Measurements from ENCODE around the gene TRIM23. TPM values are rescaled to one million over a fixed set of nuclear protein-coding genes. Genes with fewer than 3 reads are reported as not detected.
A peak's percentile ranks its signal among the peaks of the same experiment; 100 is the strongest.
"Not testable (repeated sequence)": the region's sequence is repeated elsewhere in the genome, so short reads cannot be mapped to it uniquely, and the experiment has no call there.

Gene TRIM23
- total RNA-seq, 4 donors from 2014 or later, result 6.7 to 13.5 (median 9.3) TPM

GRCh38 chr5:65625743-65626142, 1.6 kb upstream of the TRIM23 start:
- no peaks in the 10 kb centered on the region for H3K9me3 ChIP-seq
- peak overlapping the region; percentile 88 for H3K27ac ChIP-seq
- H3K4me1 ChIP-seq, result peaks cover 35% of the 10 kb centered on the region
- H3K4me3 ChIP-seq, result peak overlapping the region; percentile 95
- WGBS, result 56% methylated on average over 6 of the region's 6 CpGs
- TF ChIP-seq CTCF (IDR thresholded peaks at IDR 0.05) (no peak), POLR2AphosphoS5 (IDR thresholded peaks at IDR 0.05) (no peak), EP300 (IDR thresholded peaks at IDR 0.05) (no peak), POLR2A (IDR thresholded peaks at IDR 0.05) (no peak)
- H3K27me3 ChIP-seq, result no peaks in the 10 kb centered on the region
- peaks cover 10% of the 10 kb centered on the region for H3K36me3 ChIP-seq
- DNase-seq (ENCODE audit: low spot score in 2 of 2), result no peak

- Histone ChIP-seq H3K4me1 (peaks cover 35% of the 10 kb centered on the region), H3K9me3 (no peaks in the 10 kb centered on the region), H3K4me3 (peak within 1 kb of the TSS; percentile 95), H3K27ac (peak within 1 kb of the TSS; percentile 88), H3K27me3 (no peaks in the 10 kb centered on the region), H3K36me3 (peaks cover 9% of the 10 kb centered on the region)
- DNase-seq (ENCODE audit: low spot score in 2 of 2), result peak; percentile 85 to 88
- WGBS, result under 1% methylated on average over 36 of the region's 36 CpGs
- TF ChIP-seq POLR2AphosphoS5 (IDR thresholded peaks at IDR 0.05) (peak in 2 of 3 donors; percentile 27 to 90), CTCF (IDR thresholded peaks at IDR 0.05) (peak in 1 of 2 donors; percentile 3), POLR2A (IDR thresholded peaks at IDR 0.05) (no peak), EP300 (IDR thresholded peaks at IDR 0.05) (no peak)
Observed at GRCh38 chr5:65624571-65625555, 730 bp upstream of the TRIM23 start, which contains the start of the genes SHLD3 and TRAPPC13. Gene SHLD3 (plus strand): TSS chr5:65625027. CDS start chr5:65629588, 4,561 bp downstream. Gene TRAPPC13 (plus strand): TSS chr5:65625027. CDS start chr5:65625061, 34 bp downstream.

GRCh38 chr5:65623482-65623881, 651 bp downstream of the TRIM23 start:
- TF ChIP-seq CTCF (IDR thresholded peaks at IDR 0.05) (no peak), EP300 (IDR thresholded peaks at IDR 0.05) (no peak), POLR2A (IDR thresholded peaks at IDR 0.05) (no peak), POLR2AphosphoS5 (IDR thresholded peaks at IDR 0.05) (no peak)
- no peak for DNase-seq (ENCODE audit: low spot score in 2 of 2)
- H3K27me3 ChIP-seq, result no peaks in the 10 kb centered on the region
- peak overlapping the region; percentile 88 for H3K27ac ChIP-seq
- H3K4me3 ChIP-seq, result peak overlapping the region; percentile 95
- H3K36me3 ChIP-seq, result peaks cover 2% of the 10 kb centered on the region
- H3K4me1 ChIP-seq, result peaks cover 35% of the 10 kb centered on the region
- no peaks in the 10 kb centered on the region for H3K9me3 ChIP-seq
- WGBS, result 8% methylated on average over 9 of the region's 9 CpGs

GRCh38 chr5:65621961-65622360, 2.2 kb downstream of the TRIM23 start:
- not testable (repeated sequence) for DNase-seq (ENCODE audit: low spot score in 2 of 2); H3K27ac ChIP-seq; H3K9me3 ChIP-seq; H3K27me3 ChIP-seq; H3K36me3 ChIP-seq; H3K4me3 ChIP-seq
- WGBS, result 82% methylated on average over 4 of the region's 4 CpGs
- H3K4me1 ChIP-seq, result peaks cover 35% of the 10 kb centered on the region

GRCh38 chr5:65620021-65620420, 4.1 kb downstream of the TRIM23 start:
- Histone ChIP-seq H3K4me3 (no peak overlapping the region), H3K36me3 (peaks cover 12% of the 10 kb centered on the region), H3K27me3 (no peaks in the 10 kb centered on the region), H3K27ac (no peak overlapping the region), H3K9me3 (no peaks in the 10 kb centered on the region), H3K4me1 (peaks cover 24% of the 10 kb centered on the region)
- TF ChIP-seq EP300 (IDR thresholded peaks at IDR 0.05) (no peak), POLR2AphosphoS5 (IDR thresholded peaks at IDR 0.05) (no peak), POLR2A (IDR thresholded peaks at IDR 0.05) (no peak), CTCF (IDR thresholded peaks at IDR 0.05) (no peak)
- WGBS, result 83% methylated on average over 4 of the region's 4 CpGs
- no peak for DNase-seq (ENCODE audit: low spot score in 2 of 2)

Measured in suprapubic skin (tissue), 4 donors.